ENCODE data around the gene CTNNA1. TPM values are rescaled to one million over a fixed set of nuclear protein-coding genes. Genes with fewer than 3 reads are reported as not detected.

Gene CTNNA1
- total and polyA plus RNA-seq, 9 of the 15 experiments (the other 6 are each of a cell fraction or from before 2014, with no cell fraction given) = 29.6 to 117 (median 89.1) TPM

DNA sequence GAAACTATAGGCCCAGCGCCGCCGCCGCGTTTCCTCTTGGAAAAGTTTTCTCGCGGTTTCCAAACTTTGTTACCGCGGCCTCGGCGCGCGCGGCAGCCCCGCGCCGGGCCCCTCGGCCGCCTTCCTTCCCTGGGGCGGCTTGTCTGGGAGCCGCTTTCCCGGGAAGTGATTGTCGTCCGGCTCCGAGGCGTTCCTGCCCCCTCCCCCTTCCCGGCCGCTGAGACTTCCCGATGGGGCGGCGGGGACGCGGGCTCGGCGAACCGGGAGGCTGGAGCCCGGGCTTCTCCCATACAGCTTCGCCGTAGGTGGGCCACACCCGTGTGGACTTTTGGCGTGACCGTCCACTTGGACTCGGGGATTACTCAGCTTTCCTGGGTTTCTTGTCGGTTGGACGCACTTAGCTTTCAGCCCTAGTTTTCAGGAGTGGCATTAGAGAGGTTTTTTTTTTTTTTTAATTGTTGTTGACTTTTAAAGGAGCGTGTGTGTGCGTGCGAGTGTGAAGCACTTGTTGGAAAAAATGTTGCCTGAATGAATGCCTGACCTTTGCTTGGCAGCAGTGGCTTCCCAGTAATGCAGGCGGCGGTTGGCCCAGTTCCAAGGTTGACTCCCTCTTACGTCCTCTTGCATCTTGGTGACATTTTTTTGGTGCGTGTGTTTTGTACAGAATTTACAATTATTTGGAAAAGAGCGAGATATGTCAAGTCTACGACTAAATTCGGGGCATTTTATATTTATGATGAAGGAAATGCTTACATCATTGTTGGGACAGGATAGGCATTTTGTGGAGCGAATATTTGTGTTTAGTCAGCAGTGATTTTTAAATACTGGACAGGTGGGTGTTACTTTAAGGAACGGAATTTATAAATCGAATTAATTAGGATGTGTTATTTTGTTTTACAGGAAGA is 821 bp downstream of the CTNNA1 start (continued):
- TF ChIP-seq POLR3A (IDR thresholded peaks at IDR 0.05; ENCODE audit: borderline replicate concordance, extremely low read depth, insufficient read depth, insufficient read length) = no peak
- no peak for TF ChIP-seq GTF2A2 (tag; IDR thresholded peaks at IDR 0.05)
- peak; percentile 27 for TF ChIP-seq CCNT2 (IDR thresholded peaks at IDR 0.05; ENCODE audit: borderline replicate concordance, extremely low read depth, insufficient read length, low read depth, low read length)
- no peak for TF ChIP-seq MTA2 (IDR thresholded peaks at IDR 0.05; ENCODE audit: low read depth)
- TF ChIP-seq ZNF217 (CRISPR knock-in tag; IDR thresholded peaks at IDR 0.05) = no peak
- no peak for TF ChIP-seq DMBX1 (CRISPR knock-in tag; IDR thresholded peaks at IDR 0.05; ENCODE audit: borderline replicate concordance)
- no peak for TF ChIP-seq ZNF695 (CRISPR knock-in tag; IDR thresholded peaks at IDR 0.05)
- TF ChIP-seq, protein P1, sequence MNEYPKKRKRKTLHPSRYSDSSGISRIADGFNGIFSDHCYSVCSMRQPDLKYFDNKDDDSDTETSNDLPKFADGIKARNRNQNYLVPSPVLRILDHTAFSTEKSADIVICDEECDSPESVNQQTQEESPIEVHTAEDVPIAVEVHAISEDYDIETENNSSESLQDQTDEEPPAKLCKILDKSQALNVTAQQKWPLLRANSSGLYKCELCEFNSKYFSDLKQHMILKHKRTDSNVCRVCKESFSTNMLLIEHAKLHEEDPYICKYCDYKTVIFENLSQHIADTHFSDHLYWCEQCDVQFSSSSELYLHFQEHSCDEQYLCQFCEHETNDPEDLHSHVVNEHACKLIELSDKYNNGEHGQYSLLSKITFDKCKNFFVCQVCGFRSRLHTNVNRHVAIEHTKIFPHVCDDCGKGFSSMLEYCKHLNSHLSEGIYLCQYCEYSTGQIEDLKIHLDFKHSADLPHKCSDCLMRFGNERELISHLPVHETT (CRISPR knock-in tag; conservative IDR thresholded peaks at IDR 0.05 in 1 of 2, IDR thresholded peaks at IDR 0.05 in 1 of 2) = 0 out of 4 replicates have a peak, but pooled peaks of 1 of the 2 experiments have one; percentile 34
- no peak for TF ChIP-seq NCOR1 (IDR thresholded peaks at IDR 0.05)
- TF ChIP-seq, protein P2, sequence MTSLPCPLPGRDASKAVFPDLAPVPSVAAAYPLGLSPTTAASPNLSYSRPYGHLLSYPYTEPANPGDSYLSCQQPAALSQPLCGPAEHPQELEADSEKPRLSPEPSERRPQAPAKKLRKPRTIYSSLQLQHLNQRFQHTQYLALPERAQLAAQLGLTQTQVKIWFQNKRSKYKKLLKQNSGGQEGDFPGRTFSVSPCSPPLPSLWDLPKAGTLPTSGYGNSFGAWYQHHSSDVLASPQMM (CRISPR knock-in tag; IDR thresholded peaks at IDR 0.05) = no peak
- no peak for TF ChIP-seq TEAD4 (IDR thresholded peaks at IDR 0.05; ENCODE audit: low read length)
- TF ChIP-seq TEAD4 (CRISPR knock-in tag; IDR thresholded peaks at IDR 0.05; ENCODE audit: borderline replicate concordance) = no peak
- peak; percentile 98 for TF ChIP-seq NFIC (IDR thresholded peaks at IDR 0.05)
- TF ChIP-seq LARP7 (IDR thresholded peaks at IDR 0.05) = no peak
- TF ChIP-seq ZNF263 (CRISPR knock-in tag; IDR thresholded peaks at IDR 0.05; ENCODE audit: borderline replicate concordance) = no peak
- no peak for TF ChIP-seq ETV6 (IDR thresholded peaks at IDR 0.05; ENCODE audit: borderline replicate concordance in 1 of 2, low read depth in 2 of 2, low read length in 1 of 2)
- no peak for TF ChIP-seq ETV6 (CRISPR knock-in tag; IDR thresholded peaks at IDR 0.05; ENCODE audit: borderline replicate concordance)
- peak; percentile 56; the same call in 1 of the 2 replicates for TF ChIP-seq MYC (IDR thresholded peaks at IDR 0.05; ENCODE audit: low read depth, low read length)
- TF ChIP-seq MYC (CRISPR knock-in tag; IDR thresholded peaks at IDR 0.05; ENCODE audit: borderline replicate concordance, low read depth) = no peak
- TF ChIP-seq HEY1 (CRISPR knock-in tag; IDR thresholded peaks at IDR 0.05; ENCODE audit: borderline replicate concordance) = no peak
- TF ChIP-seq, protein P3, sequence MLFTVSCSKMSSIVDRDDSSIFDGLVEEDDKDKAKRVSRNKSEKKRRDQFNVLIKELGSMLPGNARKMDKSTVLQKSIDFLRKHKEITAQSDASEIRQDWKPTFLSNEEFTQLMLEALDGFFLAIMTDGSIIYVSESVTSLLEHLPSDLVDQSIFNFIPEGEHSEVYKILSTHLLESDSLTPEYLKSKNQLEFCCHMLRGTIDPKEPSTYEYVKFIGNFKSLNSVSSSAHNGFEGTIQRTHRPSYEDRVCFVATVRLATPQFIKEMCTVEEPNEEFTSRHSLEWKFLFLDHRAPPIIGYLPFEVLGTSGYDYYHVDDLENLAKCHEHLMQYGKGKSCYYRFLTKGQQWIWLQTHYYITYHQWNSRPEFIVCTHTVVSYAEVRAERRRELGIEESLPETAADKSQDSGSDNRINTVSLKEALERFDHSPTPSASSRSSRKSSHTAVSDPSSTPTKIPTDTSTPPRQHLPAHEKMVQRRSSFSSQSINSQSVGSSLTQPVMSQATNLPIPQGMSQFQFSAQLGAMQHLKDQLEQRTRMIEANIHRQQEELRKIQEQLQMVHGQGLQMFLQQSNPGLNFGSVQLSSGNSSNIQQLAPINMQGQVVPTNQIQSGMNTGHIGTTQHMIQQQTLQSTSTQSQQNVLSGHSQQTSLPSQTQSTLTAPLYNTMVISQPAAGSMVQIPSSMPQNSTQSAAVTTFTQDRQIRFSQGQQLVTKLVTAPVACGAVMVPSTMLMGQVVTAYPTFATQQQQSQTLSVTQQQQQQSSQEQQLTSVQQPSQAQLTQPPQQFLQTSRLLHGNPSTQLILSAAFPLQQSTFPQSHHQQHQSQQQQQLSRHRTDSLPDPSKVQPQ (CRISPR knock-in tag; IDR thresholded peaks at IDR 0.05; ENCODE audit: borderline replicate concordance) = no peak
- 0 out of 4 replicates have a peak, but pooled peaks of 1 of the 2 experiments have one; percentile 58 for TF ChIP-seq ARNT (IDR thresholded peaks at IDR 0.05)
- TF ChIP-seq RCOR1 (IDR thresholded peaks at IDR 0.05; ENCODE audit: borderline replicate concordance in 1 of 2, low read depth in 2 of 2, low read length in 2 of 2) = 0 out of 4 replicates have a peak, but pooled peaks of 1 of the 2 experiments have one; percentile 29

Measured in K562 (cell line).